GM12891 (cell line): ENCODE measurements around the gene PRELID3B.

Experiments used
- DNase-seq: peaks from one replicate; pipeline ENCODE4 v3.0.0; 2011; ENCODE audit warnings: low spot score; ENCODE audit not compliant: insufficient read length
- FAIRE-seq: peaks from 2 replicates; lab custom pipeline; 2011; peaks lifted over from hg19 to GRCh38; lab: Jason Lieb, UNC
- PAX5 ChIP-seq: IDR thresholded peaks from 2 replicates; pipeline ENCODE4 v1.6.1; 2011; ENCODE audit warnings: low read length, moderate library complexity, mild to moderate bottlenecking; ENCODE audit not compliant: insufficient read depth, severe bottlenecking
- POLR2A ChIP-seq: IDR thresholded peaks from 2 replicates; pipeline ENCODE4 v1.6.1; 2011; ENCODE audit warnings: low read depth, low read length, control low read depth
- POLR2AphosphoS5 ChIP-seq: IDR thresholded peaks from 2 replicates; pipeline ENCODE4 v1.6.1; 2011; ENCODE audit warnings: low read depth, low read length, control low read depth
- POU2F2 ChIP-seq: IDR thresholded peaks from 2 replicates; pipeline ENCODE4 v1.6.1; 2011; ENCODE audit warnings: low read depth, mild to moderate bottlenecking, control low read depth, low read length, moderate library complexity
- SPI1 ChIP-seq: IDR thresholded peaks from 2 replicates; pipeline ENCODE4 v1.6.1; 2011; ENCODE audit warnings: low read depth, low read length, control low read depth
- TAF1 ChIP-seq: IDR thresholded peaks from 2 replicates; pipeline ENCODE4 v1.6.1; 2011; ENCODE audit warnings: low read depth, low read length, control low read depth

The PRELID3B gene

GRCh38 chr20:58989196-58989595, 53.4 kb downstream of the PRELID3B start:
- no peak for FAIRE-seq
- no peak for DNase-seq
- TF ChIP-seq POLR2AphosphoS5 (no peak), TAF1 (no peak), SPI1 (no peak), POU2F2 (no peak), POLR2A (no peak), PAX5 (no peak)

- TF ChIP-seq POU2F2, result no peak
- no peak for TF ChIP-seq POLR2A
- no peak for TF ChIP-seq POLR2AphosphoS5
- no peak for TF ChIP-seq SPI1
- TF ChIP-seq PAX5, result no peak
- TF ChIP-seq TAF1, result no peak
- FAIRE-seq, result no peak
- DNase-seq, result no peak
These were observed 54.1 kb downstream of the PRELID3B start for GRCh38 chr20:58988565-58988882.

GRCh38 chr20:58987790-58988564, 54.6 kb downstream of the PRELID3B start:
- FAIRE-seq (no peak), DNase-seq (no peak)
- no peak for TF ChIP-seq PAX5
- no peak for TF ChIP-seq POLR2A
- TF ChIP-seq POLR2AphosphoS5, result no peak
- no peak for TF ChIP-seq POU2F2
- no peak for TF ChIP-seq TAF1
- no peak for TF ChIP-seq SPI1

- no peak for DNase-seq
- no peak for FAIRE-seq
- TF ChIP-seq TAF1 (no peak), PAX5 (no peak), SPI1 (no peak), POLR2A (no peak), POU2F2 (no peak)
These were observed 55.5 kb downstream of the PRELID3B start for GRCh38 chr20:58986968-58987517.

GRCh38 chr20:58986286-58986967, 56.2 kb downstream of the PRELID3B start:
- DNase-seq, result no peak
- FAIRE-seq, result no peak
- TF ChIP-seq SPI1, result no peak
- no peak for TF ChIP-seq POU2F2
- TF ChIP-seq TAF1, result no peak
- no peak for TF ChIP-seq PAX5

- no peak for FAIRE-seq
- no peak for DNase-seq
These were observed 56.9 kb downstream of the PRELID3B start for GRCh38 chr20:58985656-58986055.

GRCh38 chr20:58984691-58985090, 57.9 kb downstream of the PRELID3B start:
- DNase-seq (no peak), FAIRE-seq (no peak)
- no peak for TF ChIP-seq POU2F2
- no peak for TF ChIP-seq POLR2A
- no peak for TF ChIP-seq SPI1
- no peak for TF ChIP-seq TAF1
- no peak for TF ChIP-seq PAX5
- TF ChIP-seq POLR2AphosphoS5, result no peak

More at GRCh38 chr20:58985656-58986055, 56.9 kb downstream of the PRELID3B start:
- TF ChIP-seq TAF1, result no peak
- no peak for TF ChIP-seq SPI1
- no peak for TF ChIP-seq POU2F2
- TF ChIP-seq POLR2AphosphoS5, result no peak
- no peak for TF ChIP-seq PAX5
- TF ChIP-seq POLR2A, result no peak
